Body of pancreas (tissue), 4 donors: ENCODE results near the gene SNED1. TPM values are rescaled to one million over a fixed set of nuclear protein-coding genes. Genes with fewer than 3 reads are reported as not detected.

Source experiments
- ATAC-seq: fragments of 150-250 bp; one replicate; pipeline ENCODE4 v1.9.1; 2016
- DNase-seq, 4 donors: peaks; one replicate each; pipeline ENCODE4 v3.0.0-alpha.2; 2019
- H3K27ac ChIP-seq, 4 donors: fragments of 200-600 bp; sonication (generic); 1 replicate in 3 of 4; 2 replicates in 1 of 4; pipeline versions ENCODE4 v1.5.1 to v1.6.1; 2016 to 2019; ENCODE audit warnings: mild to moderate bottlenecking in 1 of 4, mixed read lengths in 1 of 4, moderate library complexity in 1 of 4
- H3K27me3 ChIP-seq, 2 donors: fragments of 200-600 bp; sonication (generic); one replicate each; pipeline ENCODE4 v1.6.0; 2016; ENCODE audit warnings: mild to moderate bottlenecking in 1 of 2
- H3K36me3 ChIP-seq, 2 donors: fragments of 200-600 bp; sonication (generic); replicated peaks in 1 of 2; 2 replicates each; pipeline ENCODE4 v1.5.1; 2016; ENCODE audit warnings: low read depth in 2 of 2; ENCODE audit not compliant: insufficient read depth in 1 of 2
- H3K4me1 ChIP-seq: fragments of 200-600 bp; sonication (generic); one replicate; pipeline ENCODE4 v1.6.0; 2016
- H3K4me3 ChIP-seq, 2 donors: fragments of 200-600 bp; sonication (generic); 1 replicate in 1 of 2; 2 replicates in 1 of 2; pipeline ENCODE4 v1.5.1; 2016 to 2019
- H3K9me3 ChIP-seq, 3 donors: fragments of 200-600 bp; sonication (generic); 1 replicate in 2 of 3; 2 replicates in 1 of 3; pipeline ENCODE4 v1.5.1; 2016
- POLR2A ChIP-seq, 3 donors: fragments of 450-650 bp; IDR thresholded peaks; one replicate each; pipeline ENCODE4 v1.6.1; 2016; ENCODE audit warnings: antibody characterized with exemption in 3 of 3, mild to moderate bottlenecking in 2 of 3
- WGBS, 2 donors: methylation state at CpG; one replicate each; pipeline ENCODE4 v1.1.5; 2017; 5-methylcytosine and 5-hydroxymethylcytosine counted together
- intact Hi-C: fragments of 100-400 bp; cut with DNase I; formaldehyde crosslinking; loops from one replicate; pipeline ENCODE4 v1.15.1; 2023
- total RNA-seq, 2 donors: library from RNA; depleted of rRNA; stranded (reverse); fragments of >200 nt; gene quantifications; one replicate each; pipeline ENCODE4 v1.1.0, GENCODE V29; 2016
- TF ChIP-seq, protein P1 (sequence below), 7 experiments: fragments of 450-650 bp in 4 of 7; fragments of 200-600 bp in 3 of 7; sonication (generic) in 3 of 7; IDR thresholded peaks; one replicate each; pipeline ENCODE4 v1.5.1; 2016 to 2019; ENCODE audit warnings: antibody characterized with exemption in 7 of 7

SNED1 gene
- total RNA-seq, 2 donors from 2014 or later, result 13.5 to 33.0 TPM

DNA sequence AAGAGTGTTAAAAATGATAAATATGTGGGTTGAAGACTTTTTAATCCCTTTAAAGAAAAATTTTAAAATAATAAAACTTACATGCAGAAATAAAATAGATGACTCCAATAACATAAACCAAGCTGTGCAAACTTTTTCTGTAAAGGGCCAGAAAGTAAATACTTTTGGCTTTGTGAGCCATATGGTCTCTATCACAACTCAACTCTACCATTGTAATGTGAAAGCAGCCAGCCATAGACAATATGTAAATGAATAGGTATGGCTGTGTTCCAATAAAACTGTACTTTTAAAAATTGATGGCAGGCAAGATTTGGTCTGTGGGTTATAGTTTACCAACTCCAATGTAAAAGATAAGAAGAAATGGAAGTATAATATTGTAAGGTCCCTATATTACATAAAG is 45.2 kb downstream of the SNED1 start:
- TF ChIP-seq POLR2A (IDR thresholded peaks at IDR 0.05), result no peak
- TF ChIP-seq, protein P1, sequence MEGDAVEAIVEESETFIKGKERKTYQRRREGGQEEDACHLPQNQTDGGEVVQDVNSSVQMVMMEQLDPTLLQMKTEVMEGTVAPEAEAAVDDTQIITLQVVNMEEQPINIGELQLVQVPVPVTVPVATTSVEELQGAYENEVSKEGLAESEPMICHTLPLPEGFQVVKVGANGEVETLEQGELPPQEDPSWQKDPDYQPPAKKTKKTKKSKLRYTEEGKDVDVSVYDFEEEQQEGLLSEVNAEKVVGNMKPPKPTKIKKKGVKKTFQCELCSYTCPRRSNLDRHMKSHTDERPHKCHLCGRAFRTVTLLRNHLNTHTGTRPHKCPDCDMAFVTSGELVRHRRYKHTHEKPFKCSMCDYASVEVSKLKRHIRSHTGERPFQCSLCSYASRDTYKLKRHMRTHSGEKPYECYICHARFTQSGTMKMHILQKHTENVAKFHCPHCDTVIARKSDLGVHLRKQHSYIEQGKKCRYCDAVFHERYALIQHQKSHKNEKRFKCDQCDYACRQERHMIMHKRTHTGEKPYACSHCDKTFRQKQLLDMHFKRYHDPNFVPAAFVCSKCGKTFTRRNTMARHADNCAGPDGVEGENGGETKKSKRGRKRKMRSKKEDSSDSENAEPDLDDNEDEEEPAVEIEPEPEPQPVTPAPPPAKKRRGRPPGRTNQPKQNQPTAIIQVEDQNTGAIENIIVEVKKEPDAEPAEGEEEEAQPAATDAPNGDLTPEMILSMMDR (IDR thresholded peaks at IDR 0.05), result no peak
- no peaks in the 10 kb centered on the region for H3K9me3 ChIP-seq
- H3K4me1 ChIP-seq, result no peaks in the 10 kb centered on the region
- H3K27ac ChIP-seq, result no peak overlapping the region
- H3K36me3 ChIP-seq, result no peaks in the 10 kb centered on the region
- no peaks in the 10 kb centered on the region for H3K27me3 ChIP-seq
- DNase-seq (no peak), ATAC-seq (no peak)
- H3K4me3 ChIP-seq, result no peak overlapping the region
- intact Hi-C loops, result no loop called here

DNA sequence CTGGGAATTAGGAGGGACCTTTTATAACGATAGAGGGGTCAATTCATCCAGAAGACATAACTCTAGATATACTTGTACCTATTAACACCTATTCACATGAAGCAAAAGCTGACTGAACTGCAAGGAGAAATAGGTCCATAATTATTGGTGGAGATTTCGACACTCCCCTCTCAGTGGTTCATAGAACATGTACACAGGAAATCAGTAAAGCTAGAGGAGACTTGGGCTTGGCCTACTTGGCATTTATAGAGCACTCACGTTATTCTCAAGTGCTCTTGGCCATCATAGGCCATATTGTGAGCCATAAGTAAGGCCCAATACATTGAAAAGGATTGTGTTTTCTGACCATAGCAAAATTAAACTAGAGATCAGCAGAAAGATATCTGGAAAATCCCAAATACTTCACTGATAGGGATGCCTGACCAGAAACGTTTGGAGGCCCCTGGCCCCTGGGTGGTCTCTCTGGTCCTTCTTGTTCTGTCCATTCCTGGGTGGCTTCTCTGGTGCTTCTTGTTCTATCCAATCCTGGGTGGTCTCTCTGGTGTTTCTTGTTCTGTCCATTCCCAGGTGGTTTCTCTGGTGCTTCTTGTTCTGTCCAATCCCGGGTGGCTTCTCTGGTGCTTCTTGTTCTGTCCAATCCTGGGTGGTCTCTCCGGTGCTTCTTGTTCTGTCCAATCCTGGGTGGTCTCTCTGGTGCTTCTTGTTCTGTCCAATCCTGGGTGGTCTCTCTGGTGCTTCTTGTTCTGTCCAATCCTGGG is 49.0 kb downstream of the SNED1 start:
- no peak for ATAC-seq
- no peaks in the 10 kb centered on the region for H3K4me1 ChIP-seq
- DNase-seq, result no peak
- no peaks in the 10 kb centered on the region for H3K9me3 ChIP-seq
- no peaks in the 10 kb centered on the region for H3K27me3 ChIP-seq
- TF ChIP-seq POLR2A (IDR thresholded peaks at IDR 0.05), result no peak
- TF ChIP-seq, protein P1 (IDR thresholded peaks at IDR 0.05), result no peak
- 72 to 78% methylated on average over 6 of the region's 6 CpGs for WGBS, 2 donors
- H3K27ac ChIP-seq, result no peak overlapping the region
- H3K36me3 ChIP-seq, result no peaks in the 10 kb centered on the region
- H3K4me3 ChIP-seq, result no peak overlapping the region
- intact Hi-C loops, result no loop called here

DNA sequence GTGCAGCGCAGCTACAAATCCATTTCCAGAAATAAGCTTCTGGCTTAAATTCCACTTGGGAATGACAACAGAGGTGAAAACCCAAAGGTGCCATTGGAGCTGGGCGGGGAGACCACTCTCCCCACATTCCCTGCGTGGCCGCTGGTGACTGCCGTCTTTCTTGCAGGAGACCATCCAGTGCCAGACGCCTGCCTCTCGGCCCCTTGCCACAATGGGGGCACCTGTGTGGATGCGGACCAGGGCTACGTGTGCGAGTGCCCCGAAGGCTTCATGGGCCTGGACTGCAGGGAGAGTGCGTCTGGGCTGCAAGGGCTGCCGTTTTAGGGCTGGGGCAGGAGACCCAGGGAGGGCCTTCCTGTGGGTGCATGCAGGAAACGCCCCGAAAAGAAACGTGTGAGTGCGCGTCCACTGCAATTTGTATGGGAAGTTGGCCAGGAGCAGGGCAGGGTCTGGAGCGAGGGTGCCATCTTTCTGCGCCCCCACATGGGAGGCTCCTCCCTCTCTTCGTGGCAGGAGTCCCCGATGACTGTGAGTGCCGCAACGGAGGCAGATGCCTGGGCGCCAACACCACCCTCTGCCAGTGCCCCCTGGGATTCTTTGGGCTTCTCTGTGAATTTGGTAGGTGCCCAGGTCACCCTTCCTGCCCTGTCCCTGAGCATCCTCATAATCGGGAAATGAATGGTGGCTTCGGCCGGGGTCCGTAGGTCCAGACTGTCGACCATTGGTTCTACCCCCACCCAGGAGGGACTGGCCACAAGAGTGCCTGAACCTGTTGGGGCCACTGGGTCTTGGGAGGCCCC is 49.9 kb downstream of the SNED1 start:
- 88 to 91% methylated on average over 20 to 30 of the region's 30 CpGs for WGBS, 2 donors
- TF ChIP-seq POLR2A (IDR thresholded peaks at IDR 0.05), result no peak
- TF ChIP-seq, protein P1 (IDR thresholded peaks at IDR 0.05), result no peak
- DNase-seq (no peak), ATAC-seq (no peak)
- Histone ChIP-seq H3K4me3 (no peak overlapping the region), H3K27ac (no peak overlapping the region), H3K36me3 (no peaks in the 10 kb centered on the region), H3K9me3 (no peaks in the 10 kb centered on the region), H3K27me3 (no peaks in the 10 kb centered on the region), H3K4me1 (no peaks in the 10 kb centered on the region)
- intact Hi-C loops, result no loop called here

DNA sequence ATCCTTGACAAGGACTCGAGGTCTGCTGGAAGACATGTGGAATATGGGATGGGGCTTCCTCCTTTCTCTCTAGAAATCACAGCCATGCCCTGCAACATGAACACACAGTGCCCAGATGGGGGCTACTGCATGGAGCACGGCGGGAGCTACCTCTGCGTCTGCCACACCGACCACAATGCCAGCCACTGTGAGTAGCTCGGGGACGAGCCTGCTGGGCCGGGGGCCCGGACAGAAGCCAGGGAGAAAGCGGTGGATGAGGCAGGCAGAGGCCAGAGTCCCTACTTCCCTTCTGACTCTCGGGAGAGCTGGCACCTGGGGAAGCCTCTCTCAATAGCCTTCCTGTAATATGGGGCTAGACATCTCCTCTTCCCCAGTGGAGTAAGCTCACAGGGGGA is 50.5 kb downstream of the SNED1 start:
- H3K4me3 ChIP-seq, result no peak overlapping the region
- 86 to 92% methylated on average over 9 to 11 of the region's 11 CpGs for WGBS, 2 donors
- TF ChIP-seq, protein P1 (IDR thresholded peaks at IDR 0.05), result no peak
- TF ChIP-seq POLR2A (IDR thresholded peaks at IDR 0.05), result no peak
- H3K27me3 ChIP-seq, result no peaks in the 10 kb centered on the region
- H3K9me3 ChIP-seq, result no peaks in the 10 kb centered on the region
- no peak overlapping the region for H3K27ac ChIP-seq
- intact Hi-C loops, result no loop called here
- ATAC-seq (no peak), DNase-seq (no peak)
- no peaks in the 10 kb centered on the region for H3K4me1 ChIP-seq
- no peaks in the 10 kb centered on the region for H3K36me3 ChIP-seq
